ENCODE data around the gene ZC3H13. TPM values are rescaled to one million over a fixed set of nuclear protein-coding genes. Genes with fewer than 3 reads are reported as not detected.

ZC3H13 gene
- total RNA-seq, 2 experiments from 2014 or later: 38.9 to 42.0 TPM

GRCh38 chr13:46035066-46035465 is 17.5 kb downstream of the ZC3H13 start:
- peaks cover 9% of the 10 kb centered on the region for H3K4me1 Mint-ChIP-seq (ENCODE audit: low read depth)
- peaks cover 61% of the 10 kb centered on the region for H3K36me3 Mint-ChIP-seq (ENCODE audit: low read depth)
- H3K27me3 Mint-ChIP-seq (ENCODE audit: low read depth): no peaks in the 10 kb centered on the region
- H3K9me3 Mint-ChIP-seq (ENCODE audit: insufficient read depth): peaks cover 13% of the 10 kb centered on the region
- CTCF ChIA-PET: interaction anchor here (1.3 kb wide), 1 partner anchor 11 kb away, joined by 3 read pairs; no protein-coding TSS in a partner anchor
- ATAC-seq: no peak
- DNase-seq: no peak
- H3K4me3 Mint-ChIP-seq: no peak overlapping the region
- POLR2A ChIA-PET: no interaction called here
- no peak overlapping the region for H3K27ac Mint-ChIP-seq

DNA sequence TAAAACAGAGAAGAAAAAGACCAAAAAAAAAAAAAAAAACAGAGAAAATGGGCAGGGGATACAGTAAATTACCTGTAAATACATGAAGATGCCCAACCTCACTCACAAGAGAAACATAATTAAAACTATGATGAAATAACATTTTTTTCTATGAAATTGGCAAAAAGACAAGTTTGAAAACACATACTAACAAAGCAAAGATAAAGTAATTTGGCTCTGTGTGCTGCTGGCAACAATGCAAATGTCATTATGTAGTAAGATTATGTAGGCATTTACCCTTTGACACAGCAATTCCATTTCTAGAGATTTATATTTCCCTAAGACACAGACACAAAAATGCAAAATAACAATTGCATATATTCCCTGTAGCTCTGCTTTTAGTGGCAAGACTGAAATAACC is 20.2 kb downstream of the ZC3H13 start:
- DNase-seq: no peak
- Mint-ChIP-seq H3K9me3 (ENCODE audit: insufficient read depth) (peaks cover 16% of the 10 kb centered on the region), H3K4me3 (no peak overlapping the region), H3K27me3 (ENCODE audit: low read depth) (no peaks in the 10 kb centered on the region), H3K4me1 (ENCODE audit: low read depth) (peaks cover 9% of the 10 kb centered on the region), H3K36me3 (ENCODE audit: low read depth) (peaks cover 66% of the 10 kb centered on the region), H3K27ac (no peak overlapping the region)
- CTCF ChIA-PET: no interaction called here
- POLR2A ChIA-PET: no interaction called here
- ATAC-seq: no peak

DNA sequence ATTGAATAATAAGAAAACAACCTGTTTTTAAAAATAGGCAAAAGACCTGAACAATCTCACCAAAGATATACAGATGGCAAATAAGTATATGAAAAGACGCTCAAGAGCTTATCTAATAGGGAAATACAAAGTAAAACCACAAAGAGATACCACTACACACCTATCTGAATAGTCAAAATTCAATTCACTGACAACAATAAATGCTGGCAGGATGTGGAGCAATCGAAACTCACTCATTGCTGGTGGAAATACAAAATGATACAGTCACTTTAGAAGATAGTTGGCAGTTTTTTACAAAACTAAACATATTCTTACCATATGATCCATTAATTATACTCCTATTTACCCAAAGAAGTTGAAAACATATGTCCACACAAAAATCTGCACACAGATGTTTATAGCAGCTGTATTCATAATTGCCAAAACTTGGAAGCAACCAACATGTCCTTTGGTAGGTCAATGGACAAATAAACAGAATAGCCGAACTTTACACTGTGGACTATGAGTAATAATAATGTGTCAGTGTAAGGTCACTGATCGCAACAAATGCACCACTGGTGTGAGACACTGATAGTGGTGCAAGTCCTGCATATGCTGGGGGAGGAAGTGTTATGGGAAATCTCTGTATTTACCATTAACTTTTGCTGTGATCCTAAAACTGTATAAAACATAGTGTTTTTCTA is 20.8 kb downstream of the ZC3H13 start:
- Mint-ChIP-seq H3K27me3 (ENCODE audit: low read depth) (no peaks in the 10 kb centered on the region), H3K4me3 (no peak overlapping the region), H3K36me3 (ENCODE audit: low read depth) (peaks cover 63% of the 10 kb centered on the region), H3K27ac (no peak overlapping the region), H3K4me1 (ENCODE audit: low read depth) (peaks cover 9% of the 10 kb centered on the region), H3K9me3 (ENCODE audit: insufficient read depth) (peaks cover 16% of the 10 kb centered on the region)
- ChIA-PET POLR2A (interaction anchor here (1.1 kb wide), 1 partner anchor 20 kb away, joined by 3 read pairs; the partner anchor contains the start of gene ZC3H13), CTCF (no interaction called here)
- no peak for ATAC-seq
- DNase-seq: no peak

DNA sequence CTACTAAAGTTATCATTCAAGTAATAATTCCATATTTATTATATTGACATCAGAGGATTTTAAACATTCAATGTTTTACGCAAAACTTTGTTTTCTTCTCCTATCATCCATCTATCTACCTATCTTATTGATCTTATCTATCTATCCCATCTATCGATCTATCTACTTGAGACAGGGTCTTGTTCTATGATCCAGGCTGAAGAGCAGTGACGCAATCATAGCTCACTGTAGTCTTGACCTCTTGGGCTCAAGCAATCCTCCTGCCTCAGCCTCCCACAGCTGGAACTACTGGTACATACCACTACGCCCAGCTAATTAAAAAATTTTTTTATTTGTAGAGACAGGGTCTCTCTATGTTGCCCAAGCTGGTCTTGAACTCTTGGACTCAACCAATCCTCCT is 27.4 kb downstream of the ZC3H13 start:
- no peak overlapping the region for H3K27ac Mint-ChIP-seq
- CTCF ChIA-PET: no interaction called here
- ATAC-seq (no peak), DNase-seq (no peak)
- H3K9me3 Mint-ChIP-seq (ENCODE audit: insufficient read depth): peaks cover 4% of the 10 kb centered on the region
- no peak overlapping the region for H3K4me3 Mint-ChIP-seq
- H3K4me1 Mint-ChIP-seq (ENCODE audit: low read depth): no peaks in the 10 kb centered on the region
- H3K27me3 Mint-ChIP-seq (ENCODE audit: low read depth): no peaks in the 10 kb centered on the region
- peaks cover 24% of the 10 kb centered on the region for H3K36me3 Mint-ChIP-seq (ENCODE audit: low read depth)
- POLR2A ChIA-PET: no interaction called here

DNA sequence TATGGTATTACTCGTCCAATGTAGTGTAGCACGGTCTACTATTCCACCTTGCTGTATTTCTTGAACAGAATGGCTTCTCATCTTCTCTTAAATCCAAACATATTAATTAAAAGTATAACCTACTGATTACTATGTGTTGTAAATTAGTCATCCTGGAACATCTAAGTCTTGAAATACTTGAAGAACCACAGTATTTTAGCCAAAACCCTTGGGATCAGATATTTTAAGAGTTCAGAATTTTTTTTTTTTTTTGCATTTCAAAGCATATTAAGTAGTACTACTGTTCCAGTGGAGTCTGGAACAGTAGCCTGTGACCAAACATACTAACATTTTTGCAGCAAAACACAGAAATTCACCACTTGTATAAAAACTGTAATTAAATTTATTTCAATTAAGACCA is 30.1 kb downstream of the ZC3H13 start:
- ChIA-PET CTCF (no interaction called here), POLR2A (no interaction called here)
- no peak for ATAC-seq
- Mint-ChIP-seq H3K27ac (no peak overlapping the region), H3K4me3 (no peak overlapping the region), H3K9me3 (ENCODE audit: insufficient read depth) (no peaks in the 10 kb centered on the region), H3K36me3 (ENCODE audit: low read depth) (peaks cover 13% of the 10 kb centered on the region), H3K27me3 (ENCODE audit: low read depth) (no peaks in the 10 kb centered on the region), H3K4me1 (ENCODE audit: low read depth) (no peaks in the 10 kb centered on the region)
- no peak for DNase-seq

GRCh38 chr13:46016216-46016615 is 36.3 kb downstream of the ZC3H13 start:
- Mint-ChIP-seq H3K9me3 (ENCODE audit: insufficient read depth) (no peaks in the 10 kb centered on the region), H3K36me3 (ENCODE audit: low read depth) (peaks cover 27% of the 10 kb centered on the region), H3K27me3 (ENCODE audit: low read depth) (no peaks in the 10 kb centered on the region), H3K4me3 (no peak overlapping the region), H3K4me1 (ENCODE audit: low read depth) (no peaks in the 10 kb centered on the region), H3K27ac (no peak overlapping the region)
- POLR2A ChIA-PET: no interaction called here
- ATAC-seq: no peak
- DNase-seq: no peak
- CTCF ChIA-PET: interaction anchor here (0.6 kb wide), 1 partner anchor 21 kb away, joined by 3 read pairs; no protein-coding TSS in a partner anchor

DNA sequence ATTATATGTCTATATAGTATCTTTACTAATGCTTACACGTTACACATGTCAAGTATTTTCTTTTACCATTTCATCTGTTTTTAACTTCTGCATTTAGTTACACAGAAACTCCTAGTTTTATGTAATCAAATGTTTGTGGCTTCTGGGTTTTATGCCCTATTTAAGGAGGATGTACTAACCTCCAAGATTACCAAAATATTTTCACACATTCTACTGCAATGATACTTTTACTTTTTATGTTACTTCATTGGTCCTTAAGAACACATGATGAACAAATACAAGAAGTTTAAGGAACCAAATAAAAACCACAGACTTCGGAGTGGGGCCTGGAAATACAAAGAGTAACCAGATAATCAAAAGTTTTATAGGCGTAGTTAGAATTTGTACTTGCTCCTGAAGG is 37.2 kb downstream of the ZC3H13 start:
- Mint-ChIP-seq H3K9me3 (ENCODE audit: insufficient read depth) (no peaks in the 10 kb centered on the region), H3K36me3 (ENCODE audit: low read depth) (peaks cover 28% of the 10 kb centered on the region), H3K27me3 (ENCODE audit: low read depth) (no peaks in the 10 kb centered on the region), H3K27ac (no peak overlapping the region), H3K4me1 (ENCODE audit: low read depth) (no peaks in the 10 kb centered on the region), H3K4me3 (no peak overlapping the region)
- CTCF ChIA-PET: no interaction called here
- no peak for DNase-seq
- no peak for ATAC-seq
- POLR2A ChIA-PET: no interaction called here

GRCh38 chr13:46012404-46012803 is 40.1 kb downstream of the ZC3H13 start:
- no peak overlapping the region for H3K27ac Mint-ChIP-seq
- no peaks in the 10 kb centered on the region for H3K4me1 Mint-ChIP-seq (ENCODE audit: low read depth)
- ChIA-PET CTCF (interaction anchor here (1.0 to 1.7 kb wide), 3 partner anchors 11 to 309 kb away, joined by 3 to 4 read pairs (median 3); no protein-coding TSS in a partner anchor), POLR2A (no interaction called here)
- ATAC-seq (no peak), DNase-seq (no peak)
- H3K27me3 Mint-ChIP-seq (ENCODE audit: low read depth): no peaks in the 10 kb centered on the region
- H3K9me3 Mint-ChIP-seq (ENCODE audit: insufficient read depth): no peaks in the 10 kb centered on the region
- H3K36me3 Mint-ChIP-seq (ENCODE audit: low read depth): peaks cover 26% of the 10 kb centered on the region
- no peak overlapping the region for H3K4me3 Mint-ChIP-seq

DNA sequence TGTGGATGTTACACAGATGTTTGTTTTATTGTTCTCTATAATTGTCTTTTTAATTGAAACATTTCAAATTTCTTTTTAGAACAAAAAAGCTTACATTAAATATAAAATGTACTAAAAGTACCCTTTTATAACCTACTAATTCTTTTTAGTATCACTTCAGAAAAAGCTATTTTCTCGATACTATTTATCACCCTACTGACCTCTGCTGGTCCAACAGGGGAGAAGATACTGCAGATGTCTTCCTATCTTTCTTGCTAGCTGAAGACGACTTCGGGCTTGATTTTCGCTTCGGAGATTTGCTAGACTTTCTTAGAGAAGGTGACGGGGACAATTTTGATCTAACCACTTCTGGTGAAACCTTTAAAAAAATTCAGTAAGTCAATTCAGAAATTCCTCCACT is 42.4 kb downstream of the ZC3H13 start:
- Mint-ChIP-seq H3K4me3 (no peak overlapping the region), H3K4me1 (ENCODE audit: low read depth) (no peaks in the 10 kb centered on the region), H3K9me3 (ENCODE audit: insufficient read depth) (no peaks in the 10 kb centered on the region), H3K27ac (no peak overlapping the region), H3K36me3 (ENCODE audit: low read depth) (peaks cover 21% of the 10 kb centered on the region), H3K27me3 (ENCODE audit: low read depth) (no peaks in the 10 kb centered on the region)
- ChIA-PET CTCF (interaction anchor here (1.0 to 1.6 kb wide), 3 partner anchors 10 to 612 kb away, joined by 3 to 4 read pairs (median 3); no protein-coding TSS in a partner anchor), POLR2A (no interaction called here)
- ATAC-seq (no peak), DNase-seq (no peak)

- ChIA-PET POLR2A (interaction anchor here (1.0 kb wide), 1 partner anchor 43 kb away, joined by 3 read pairs; no protein-coding TSS in a partner anchor), CTCF (no interaction called here)
- H3K9me3 Mint-ChIP-seq (ENCODE audit: insufficient read depth): no peaks in the 10 kb centered on the region
Measured at GRCh38 chr13:46008631-46009030, 43.9 kb downstream of the ZC3H13 start.

DNA sequence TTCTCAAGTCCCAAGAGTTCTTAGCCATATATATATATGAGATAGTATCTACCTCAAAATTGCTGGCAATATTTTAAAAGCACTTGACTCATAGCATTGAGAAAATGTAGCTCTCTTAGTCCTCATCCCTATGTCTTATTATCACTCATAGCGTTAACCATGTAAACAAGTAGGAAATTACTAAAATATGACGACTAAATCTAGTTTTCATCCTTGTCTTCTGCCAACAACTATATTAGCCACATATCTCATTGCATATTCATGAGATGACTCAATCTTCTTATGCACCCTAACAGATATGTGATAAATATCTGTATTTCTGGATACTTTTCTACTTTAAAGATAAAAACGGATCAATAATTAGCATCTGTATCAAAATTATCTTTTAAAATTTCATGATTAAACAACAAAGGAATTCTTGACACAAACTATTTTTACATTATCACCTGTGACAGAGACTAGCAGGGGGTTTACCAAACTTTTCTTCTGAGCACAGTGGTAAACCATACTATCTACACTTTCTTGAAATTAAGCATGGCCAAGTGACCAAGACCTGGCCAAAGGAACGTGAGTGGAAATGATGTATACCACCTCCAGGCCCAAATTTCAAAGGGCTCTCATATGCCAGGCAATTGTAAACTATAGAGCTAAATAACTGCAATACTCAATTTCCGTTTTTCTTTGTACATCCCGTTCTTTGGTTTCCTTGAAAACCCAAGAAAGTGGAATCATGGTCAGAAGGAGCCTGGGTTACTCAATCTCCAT is 45.7 kb downstream of the ZC3H13 start:
- Mint-ChIP-seq H3K27me3 (ENCODE audit: low read depth) (no peaks in the 10 kb centered on the region), H3K9me3 (ENCODE audit: insufficient read depth) (no peaks in the 10 kb centered on the region), H3K27ac (no peak overlapping the region), H3K36me3 (ENCODE audit: low read depth) (peaks cover 33% of the 10 kb centered on the region), H3K4me1 (ENCODE audit: low read depth) (peaks cover 4% of the 10 kb centered on the region), H3K4me3 (no peak overlapping the region)
- POLR2A ChIA-PET: no interaction called here
- CTCF ChIA-PET: no interaction called here
- ATAC-seq (no peak), DNase-seq (no peak)

More at GRCh38 chr13:46008631-46009030, 43.9 kb downstream of the ZC3H13 start:
- Mint-ChIP-seq H3K27ac (no peak overlapping the region), H3K4me3 (no peak overlapping the region), H3K4me1 (ENCODE audit: low read depth) (no peaks in the 10 kb centered on the region), H3K27me3 (ENCODE audit: low read depth) (no peaks in the 10 kb centered on the region), H3K36me3 (ENCODE audit: low read depth) (peaks cover 20% of the 10 kb centered on the region)
- ATAC-seq (no peak), DNase-seq (no peak)

GRCh38 chr13:46004491-46004890 is 48.1 kb downstream of the ZC3H13 start:
- Mint-ChIP-seq H3K4me3 (no peak overlapping the region), H3K36me3 (ENCODE audit: low read depth) (peaks cover 45% of the 10 kb centered on the region), H3K9me3 (ENCODE audit: insufficient read depth) (no peaks in the 10 kb centered on the region), H3K27ac (no peak overlapping the region), H3K27me3 (ENCODE audit: low read depth) (no peaks in the 10 kb centered on the region), H3K4me1 (ENCODE audit: low read depth) (peaks cover 4% of the 10 kb centered on the region)
- ChIA-PET CTCF (no interaction called here), POLR2A (no interaction called here)
- DNase-seq: no peak
- ATAC-seq: no peak
